DMS53 treated with DMSO at 0.1 percent for 48 hours (cell line): ENCODE measurements around the gene ZDHHC21.

Experiments used
- DNase-seq: peaks from one replicate; lab custom pipeline; 2025; ENCODE audit not compliant: unreplicated experiment; lab: John Stamatoyannopoulos, UW

ZDHHC21 gene

DNA sequence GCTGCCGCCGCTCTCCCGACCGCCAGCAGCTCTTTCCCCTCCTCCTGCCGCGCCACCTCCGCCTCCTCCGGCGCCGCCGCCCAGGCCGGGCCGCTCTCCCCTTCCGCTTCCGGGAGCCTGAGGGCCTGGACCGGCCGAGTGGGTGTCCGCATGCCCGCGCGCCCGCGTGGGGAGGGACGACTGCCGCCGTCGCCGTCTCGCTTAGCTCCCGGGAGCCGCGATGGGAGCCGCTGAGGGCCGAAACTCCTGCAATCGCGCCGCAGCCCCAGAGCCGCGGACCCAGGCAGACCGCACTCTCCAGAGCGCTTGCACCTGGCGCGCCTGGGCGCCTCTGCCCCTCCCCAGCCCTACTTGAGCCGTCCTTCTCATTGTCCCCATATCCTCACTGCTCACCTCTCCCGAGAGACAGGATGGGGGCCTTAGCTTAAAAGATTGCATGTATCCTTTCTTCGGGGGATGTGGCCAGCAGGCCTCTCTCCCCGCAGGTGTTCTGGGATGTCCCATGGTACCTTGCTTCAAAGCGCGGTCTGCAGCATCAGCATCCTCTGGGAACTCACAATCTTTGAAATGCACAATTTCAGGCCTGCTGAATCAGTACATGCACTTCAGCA, at the start of gene ZDHHC21:
Gene ZDHHC21, minus strand, starts transcription at position 182 of the 611 bp plus-strand sequence. CDS start 19,092 bp downstream, outside the sequence.
- peak; percentile 3 for DNase-seq

- no peak for DNase-seq
Observed at GRCh38 chr9:14741369-14741768, 48.1 kb upstream of the ZDHHC21 start.

GRCh38 chr9:14733133-14733532, 39.9 kb upstream of the ZDHHC21 start:
- DNase-seq = no peak

GRCh38 chr9:14731294-14731981, 38.2 kb upstream of the ZDHHC21 start:
- no peak for DNase-seq

DNA sequence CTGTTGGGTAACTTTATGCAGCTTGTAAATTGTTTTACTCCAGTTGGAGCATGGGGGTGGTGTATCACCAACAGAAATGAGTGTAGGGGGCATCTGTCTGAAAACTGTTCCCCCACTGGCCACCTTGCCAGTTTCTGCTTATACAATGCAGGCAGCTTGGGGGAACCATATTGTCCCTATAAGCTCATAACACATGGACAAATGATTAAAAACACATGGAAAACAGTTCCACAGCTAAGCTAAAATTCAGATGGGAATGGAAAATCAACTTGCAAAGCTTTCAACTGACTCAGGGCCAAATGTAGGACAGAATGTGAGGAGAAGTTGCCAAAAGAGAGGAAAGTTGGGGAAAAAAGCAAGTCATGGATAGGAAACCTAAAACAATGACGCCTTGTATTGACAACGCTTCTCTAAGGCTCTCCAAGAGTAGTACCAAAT, 37.2 kb upstream of the ZDHHC21 start:
- no peak for DNase-seq

GRCh38 chr9:14723301-14723700, 30.1 kb upstream of the ZDHHC21 start:
- DNase-seq = no peak

DNA sequence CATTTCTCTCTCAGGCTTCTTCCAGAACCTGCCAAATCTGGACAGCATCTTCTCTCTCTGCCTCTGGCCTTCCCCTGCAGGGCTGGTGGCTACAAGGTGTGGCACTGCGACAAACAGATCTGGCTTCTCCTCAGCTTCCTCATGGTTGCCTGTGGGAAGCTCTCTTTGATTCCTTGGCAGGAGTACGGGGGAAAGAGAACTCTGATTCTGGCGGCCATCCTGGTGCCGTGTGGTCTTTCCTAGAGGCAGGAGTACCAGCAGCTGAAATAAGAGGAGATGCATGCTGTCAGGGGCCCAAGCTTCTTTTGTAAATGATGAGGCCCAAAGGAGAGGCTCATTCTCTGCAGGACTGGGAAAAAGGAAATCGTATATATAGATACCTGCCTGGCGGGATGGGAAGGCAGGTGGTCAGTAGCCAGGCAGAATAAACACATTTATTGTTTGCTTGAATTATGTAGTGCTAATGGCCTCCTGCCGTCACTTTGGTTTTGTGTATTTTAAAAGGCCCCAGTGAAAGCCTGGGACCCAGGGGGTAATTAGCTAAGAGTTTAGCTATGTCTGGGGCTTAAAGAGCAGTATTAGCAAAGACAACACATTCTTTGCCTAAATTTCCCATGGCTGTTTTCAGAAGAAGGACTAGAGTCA, 29.3 kb upstream of the ZDHHC21 start, which contains the start of gene CER1:
Gene CER1, minus strand, starts transcription at position 343 of the 645 bp plus-strand sequence. Its CDS starts 61 bp downstream, at position 282.
- no peak for DNase-seq

DNA sequence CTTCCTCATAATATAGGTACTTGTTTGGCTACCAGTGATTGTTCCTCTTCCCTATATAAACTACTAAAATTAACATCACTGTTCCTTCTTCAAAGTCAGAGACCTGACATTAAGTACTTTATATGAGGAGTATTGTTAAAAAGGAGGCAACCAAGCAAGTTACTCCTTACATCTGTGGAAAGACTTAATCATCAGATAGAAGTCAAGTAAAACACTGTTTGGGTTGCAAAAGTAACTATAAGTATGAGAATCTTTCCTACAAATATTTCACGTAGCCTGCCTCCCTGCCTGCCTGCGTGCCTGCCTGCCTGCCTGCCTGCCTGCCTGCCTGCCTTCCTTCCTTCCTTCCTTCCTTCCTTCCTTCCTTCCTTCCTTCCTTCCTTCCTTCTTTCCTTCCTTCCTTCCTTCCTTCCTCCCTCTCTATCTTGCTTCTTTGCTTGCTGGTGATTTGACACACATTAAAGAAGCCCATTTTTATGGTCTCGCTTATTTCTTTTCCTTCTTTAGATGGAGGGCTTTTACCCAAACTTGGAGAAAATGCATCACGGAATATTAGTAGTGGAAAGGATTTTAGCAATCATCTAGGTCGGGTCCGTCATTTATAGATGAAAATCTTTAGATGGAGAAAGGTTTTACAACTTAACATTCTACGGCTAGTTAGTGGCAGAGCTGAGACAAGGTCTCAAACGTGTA, 26.1 kb upstream of the ZDHHC21 start:
- no peak for DNase-seq

GRCh38 chr9:14715102-14715501, 21.9 kb upstream of the ZDHHC21 start:
- no peak for DNase-seq

DNA sequence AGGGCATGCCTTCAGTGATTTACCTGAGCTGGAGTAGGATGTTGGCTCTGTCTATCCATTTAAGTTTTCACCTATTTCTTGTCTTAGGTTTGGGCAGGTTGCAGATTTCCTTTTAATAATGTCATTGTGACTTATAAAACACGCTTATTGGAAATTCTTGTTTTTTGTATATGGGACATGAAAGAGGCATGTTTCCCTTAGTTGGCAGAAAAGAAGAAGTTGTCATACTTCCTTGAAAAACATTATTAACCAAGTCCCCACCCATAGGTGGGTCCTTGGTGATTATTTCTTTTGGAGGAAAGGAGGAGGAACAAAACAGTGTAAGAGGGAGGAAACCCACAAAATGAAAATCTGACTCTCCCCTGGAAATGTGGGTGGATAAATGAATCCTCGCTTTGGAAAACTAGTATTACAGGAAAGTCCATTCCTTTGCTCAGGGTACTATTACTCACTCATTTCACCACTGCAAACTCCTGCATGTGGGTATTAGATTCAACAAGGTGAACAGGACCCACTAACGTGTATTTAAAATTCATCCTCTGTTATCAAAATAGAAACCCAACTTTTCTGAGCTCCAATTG, 20.0 kb upstream of the ZDHHC21 start:
- DNase-seq = no peak

DNA sequence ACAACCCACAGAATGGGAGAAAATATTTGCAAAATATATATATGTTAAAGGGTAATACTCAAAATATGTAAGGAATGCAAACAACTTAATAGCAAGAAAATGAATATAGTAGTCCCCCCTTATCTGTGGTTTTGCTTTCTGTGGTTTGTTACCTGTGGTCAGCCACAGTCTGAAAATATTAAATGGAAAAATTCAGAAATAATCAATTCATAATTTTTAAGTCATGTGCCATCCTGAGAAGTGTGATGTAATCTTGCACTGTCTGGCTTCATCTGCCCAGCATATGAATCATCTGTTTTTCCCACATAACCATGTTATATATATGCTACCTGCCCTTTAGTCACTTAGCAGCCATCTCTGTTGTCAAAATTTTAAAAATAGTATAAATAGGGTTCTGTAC, 17.6 kb upstream of the ZDHHC21 start:
- no peak for DNase-seq

- no peak for DNase-seq
Observed at GRCh38 chr9:14706530-14707140, 13.4 kb upstream of the ZDHHC21 start.

DNA sequence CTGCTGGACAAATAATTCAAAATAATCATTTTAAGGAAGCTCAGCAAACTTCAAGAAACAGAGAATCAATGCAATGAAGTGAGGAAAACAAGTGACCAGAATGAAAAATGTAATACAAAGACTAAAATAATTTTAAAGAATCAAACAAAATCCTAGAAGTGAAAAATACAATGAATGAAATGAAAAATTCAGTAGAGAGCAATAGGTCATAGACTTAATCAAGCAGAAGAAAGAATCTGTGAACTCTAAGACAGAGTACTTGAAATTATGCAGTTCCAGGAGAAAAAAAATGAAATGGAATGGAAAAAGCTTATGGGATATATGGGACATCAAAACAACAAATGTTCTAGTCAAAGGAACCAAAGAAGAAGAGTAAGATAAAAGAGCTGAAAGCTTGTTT, 11.8 kb upstream of the ZDHHC21 start:
- no peak for DNase-seq

- DNase-seq = no peak
Observed at GRCh38 chr9:14704281-14704680, 11.0 kb upstream of the ZDHHC21 start.

- no peak for DNase-seq
Observed at GRCh38 chr9:14702200-14702720, 9.0 kb upstream of the ZDHHC21 start.

- no peak for DNase-seq
Observed at GRCh38 chr9:14692470-14693250, 572 bp downstream of the ZDHHC21 start.

DNA sequence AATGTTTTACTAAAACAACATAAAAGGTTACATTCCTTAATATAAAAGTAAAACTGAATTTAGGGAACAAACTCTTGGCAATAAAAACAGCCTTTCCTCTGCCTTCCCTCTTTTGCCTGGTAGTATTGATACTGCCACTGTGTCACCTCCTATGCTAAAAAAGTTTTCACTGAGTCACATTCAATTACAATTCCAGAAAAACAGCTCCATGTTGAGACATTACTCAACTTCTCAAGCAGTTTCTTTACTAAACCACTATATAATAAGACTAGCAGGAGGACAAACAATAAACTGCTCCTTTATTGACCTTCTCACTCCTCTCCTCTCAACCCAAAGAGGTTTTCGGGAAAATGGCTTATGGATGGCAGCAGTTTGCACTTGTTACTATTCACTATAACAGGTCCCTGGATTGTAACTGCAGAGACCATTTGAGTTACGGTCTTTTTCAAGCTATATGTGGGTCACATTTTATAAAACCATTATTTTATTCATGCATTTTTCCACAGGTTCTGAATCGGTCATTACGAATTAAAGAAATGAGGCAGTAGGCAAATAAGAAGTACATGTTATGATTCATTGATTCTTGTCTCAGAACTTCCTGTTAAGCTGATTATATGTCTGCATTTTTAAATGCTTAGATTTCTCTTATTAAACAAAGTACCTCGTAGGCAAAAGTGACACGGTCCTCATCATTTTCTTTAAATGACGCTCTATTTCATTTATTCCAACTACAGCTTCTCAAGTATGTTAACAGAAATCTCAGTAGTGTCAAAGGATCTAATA, 2.1 kb downstream of the ZDHHC21 start:
- no peak for DNase-seq

GRCh38 chr9:14687042-14687719, 6.1 kb downstream of the ZDHHC21 start:
- no peak for DNase-seq
